Fibroblast of lung (primary cell): ENCODE results near the gene LENG1. TPM values are rescaled to one million over a fixed set of nuclear protein-coding genes. Genes with fewer than 3 reads are reported as not detected.

Experiments
- DNase-seq, 2 donors: peaks; one replicate each; pipeline versions ENCODE4 v3.0.0 to v3.0.0-alpha.2; 2010; ENCODE audit warnings: low read depth in 2 of 2
- H2AFZ ChIP-seq: 2 replicates; pipeline ENCODE4 v1.5.1; 2012; ENCODE audit warnings: low read length, control low read depth, inconsistent platforms
- H3K27ac ChIP-seq: 2 replicates; pipeline ENCODE4 v1.5.1; 2011; ENCODE audit warnings: low read length, control low read depth; ENCODE audit not compliant: insufficient read depth
- H3K27me3 ChIP-seq: 2 replicates; pipeline ENCODE4 v1.5.1; 2011; ENCODE audit warnings: mild to moderate bottlenecking, low read length; ENCODE audit not compliant: control insufficient read depth, insufficient read depth
- H3K36me3 ChIP-seq: 2 replicates; pipeline ENCODE4 v1.5.1; 2011; ENCODE audit warnings: low read length; ENCODE audit not compliant: control insufficient read depth, insufficient read depth
- H3K4me1 ChIP-seq: 2 replicates; pipeline ENCODE4 v1.5.1; 2011; ENCODE audit warnings: low read length; ENCODE audit not compliant: control insufficient read depth, insufficient read depth; ENCODE audit errors: extremely low read depth
- H3K4me2 ChIP-seq: 2 replicates; pipeline ENCODE4 v1.5.1; 2011; ENCODE audit warnings: low read length, control low read depth; ENCODE audit not compliant: insufficient read depth; ENCODE audit errors: extremely low read depth
- H3K4me3 ChIP-seq, 4 experiments: fragments of 200-600 bp in 1 of 4; sonication (generic) in 1 of 4; replicated peaks in 1 of 4; 2 replicates each; pipeline ENCODE4 v1.5.1; 2011 to 2016; ENCODE audit warnings: low read length in 4 of 4, low read depth in 3 of 4, mild to moderate bottlenecking in 3 of 4, control low read depth in 2 of 4, inconsistent platforms in 1 of 4, mixed read lengths in 1 of 4; ENCODE audit not compliant: insufficient read depth in 1 of 4; ENCODE audit errors: control extremely low read depth in 1 of 4
- H3K79me2 ChIP-seq: 2 replicates; pipeline ENCODE4 v1.5.1; 2012; ENCODE audit warnings: mild to moderate bottlenecking, low read length, inconsistent platforms; ENCODE audit not compliant: control insufficient read depth, insufficient read depth
- H3K9ac ChIP-seq: 2 replicates; pipeline ENCODE4 v1.5.1; 2011; ENCODE audit warnings: mild to moderate bottlenecking, low read length, control low read depth; ENCODE audit not compliant: insufficient read depth
- H3K9me3 ChIP-seq: 2 replicates; pipeline ENCODE4 v1.5.1; 2012; ENCODE audit warnings: low read depth, low read length; ENCODE audit not compliant: control insufficient read depth, insufficient read depth
- H4K20me1 ChIP-seq: 2 replicates; pipeline ENCODE4 v1.5.1; 2011; ENCODE audit warnings: low read length; ENCODE audit not compliant: control insufficient read depth, insufficient read depth; ENCODE audit errors: extremely low read depth
- EZH2 ChIP-seq: IDR thresholded peaks from 2 replicates; pipeline ENCODE4 v1.5.1; 2012; ENCODE audit warnings: low read length, control low read depth, mild to moderate bottlenecking; ENCODE audit errors: missing control alignments
- polyA plus RNA-seq, 2 donors: library from polyadenylated mRNA; depleted of rRNA in 1 of 2; stranded (reverse) in 1 of 2; unstranded in 1 of 2; fragments of >200 nt; gene quantifications; 2 replicates each; pipeline ENCODE4 v1.2.1, GENCODE V29; 2011 to 2012; ENCODE audit warnings: missing spikeins in 1 of 2
- total RNA-seq: library from RNA; depleted of rRNA; stranded (reverse); fragments of >200 nt; gene quantifications from 2 replicates; pipeline ENCODE4 v1.2.1, GENCODE V29; 2014
- TF ChIP-seq, protein P1 (sequence below), 2 donors: IDR thresholded peaks in 1 of 2; conservative IDR thresholded peaks in 1 of 2; 1 replicate in 1 of 2; 2 replicates in 1 of 2; pipeline ENCODE4 v1.5.1; 2011 to 2012; ENCODE audit warnings: low read length in 2 of 2, control low read depth in 1 of 2, inconsistent platforms in 1 of 2, low read depth in 1 of 2, mild to moderate bottlenecking in 1 of 2

Gene LENG1
- total and polyA plus RNA-seq, 2 donors (not counting 1 experiment from before 2014, with no cell fraction given): 3.2 to 7.3 TPM

DNA sequence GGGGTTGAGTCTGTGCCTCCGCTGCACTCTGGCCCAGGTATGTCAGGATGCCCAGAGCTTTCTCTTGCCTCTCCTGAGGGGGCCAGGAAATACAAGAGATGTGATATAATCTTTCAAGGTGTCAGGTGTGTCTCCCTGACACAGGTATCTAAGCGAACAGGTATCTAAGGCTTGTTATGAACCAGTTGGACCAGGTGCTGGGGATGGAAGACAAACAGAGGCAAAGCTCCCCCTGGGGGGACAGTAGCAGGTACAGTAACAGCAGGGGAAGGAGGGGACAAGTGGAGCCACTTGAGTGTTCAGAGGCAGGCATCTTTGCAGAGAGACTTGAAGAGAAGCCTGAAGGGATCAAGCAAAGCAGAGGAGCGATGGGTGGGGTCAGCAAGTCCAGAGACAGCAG, 2.6 kb downstream of the LENG1 start:
- peaks cover 22% of the 10 kb centered on the region for H3K4me1 ChIP-seq
- no peak for DNase-seq
- peaks cover 37% of the 10 kb centered on the region for H3K36me3 ChIP-seq
- peaks cover 8% of the 10 kb centered on the region for H3K79me2 ChIP-seq
- H3K4me3 ChIP-seq: no peak overlapping the region
- H2AFZ ChIP-seq: no peak overlapping the region
- H3K27me3 ChIP-seq: no peaks in the 10 kb centered on the region
- TF ChIP-seq, protein P1, sequence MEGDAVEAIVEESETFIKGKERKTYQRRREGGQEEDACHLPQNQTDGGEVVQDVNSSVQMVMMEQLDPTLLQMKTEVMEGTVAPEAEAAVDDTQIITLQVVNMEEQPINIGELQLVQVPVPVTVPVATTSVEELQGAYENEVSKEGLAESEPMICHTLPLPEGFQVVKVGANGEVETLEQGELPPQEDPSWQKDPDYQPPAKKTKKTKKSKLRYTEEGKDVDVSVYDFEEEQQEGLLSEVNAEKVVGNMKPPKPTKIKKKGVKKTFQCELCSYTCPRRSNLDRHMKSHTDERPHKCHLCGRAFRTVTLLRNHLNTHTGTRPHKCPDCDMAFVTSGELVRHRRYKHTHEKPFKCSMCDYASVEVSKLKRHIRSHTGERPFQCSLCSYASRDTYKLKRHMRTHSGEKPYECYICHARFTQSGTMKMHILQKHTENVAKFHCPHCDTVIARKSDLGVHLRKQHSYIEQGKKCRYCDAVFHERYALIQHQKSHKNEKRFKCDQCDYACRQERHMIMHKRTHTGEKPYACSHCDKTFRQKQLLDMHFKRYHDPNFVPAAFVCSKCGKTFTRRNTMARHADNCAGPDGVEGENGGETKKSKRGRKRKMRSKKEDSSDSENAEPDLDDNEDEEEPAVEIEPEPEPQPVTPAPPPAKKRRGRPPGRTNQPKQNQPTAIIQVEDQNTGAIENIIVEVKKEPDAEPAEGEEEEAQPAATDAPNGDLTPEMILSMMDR (conservative IDR thresholded peaks at IDR 0.05 in 1 of 2, IDR thresholded peaks at IDR 0.05 in 1 of 2; ENCODE audit: low read depth in 1 of 2, low read length in 2 of 2): no peak
- no peak for TF ChIP-seq EZH2
- no peak overlapping the region for H3K4me2 ChIP-seq
- no peak overlapping the region for H3K9ac ChIP-seq
- H3K9me3 ChIP-seq: no peaks in the 10 kb centered on the region
- no peaks in the 10 kb centered on the region for H4K20me1 ChIP-seq
- no peak overlapping the region for H3K27ac ChIP-seq

DNA sequence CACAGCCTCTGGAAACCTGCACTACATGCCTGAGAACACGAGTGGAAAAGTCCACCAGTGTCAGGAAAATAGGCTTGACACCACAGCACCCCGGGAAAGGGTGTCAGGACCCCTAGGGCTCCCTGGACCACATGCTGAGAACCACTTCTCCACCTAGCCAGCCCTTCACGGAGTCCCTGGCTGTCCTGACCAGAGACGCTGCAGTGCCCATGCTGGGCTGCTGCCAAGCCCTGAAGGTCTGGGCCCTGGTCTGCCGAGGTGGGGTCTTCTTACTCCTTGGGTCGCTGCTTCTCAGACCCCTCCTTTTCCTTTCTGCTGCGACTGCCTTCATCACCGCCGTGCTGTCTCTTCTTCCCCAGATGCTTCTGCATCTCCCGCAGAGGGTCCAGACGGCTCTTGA, 3.0 kb downstream of the LENG1 start:
- H3K4me2 ChIP-seq: no peak overlapping the region
- no peak overlapping the region for H3K27ac ChIP-seq
- no peak for DNase-seq
- TF ChIP-seq EZH2: no peak
- TF ChIP-seq, protein P1 (conservative IDR thresholded peaks at IDR 0.05 in 1 of 2, IDR thresholded peaks at IDR 0.05 in 1 of 2; ENCODE audit: low read depth in 1 of 2, low read length in 2 of 2): no peak
- H3K9me3 ChIP-seq: no peaks in the 10 kb centered on the region
- H3K36me3 ChIP-seq: peaks cover 40% of the 10 kb centered on the region
- peaks cover 22% of the 10 kb centered on the region for H3K4me1 ChIP-seq
- H2AFZ ChIP-seq: no peak overlapping the region
- no peak overlapping the region for H3K4me3 ChIP-seq
- H3K27me3 ChIP-seq: no peaks in the 10 kb centered on the region
- no peaks in the 10 kb centered on the region for H4K20me1 ChIP-seq
- H3K9ac ChIP-seq: no peak overlapping the region
- H3K79me2 ChIP-seq: peaks cover 8% of the 10 kb centered on the region

DNA sequence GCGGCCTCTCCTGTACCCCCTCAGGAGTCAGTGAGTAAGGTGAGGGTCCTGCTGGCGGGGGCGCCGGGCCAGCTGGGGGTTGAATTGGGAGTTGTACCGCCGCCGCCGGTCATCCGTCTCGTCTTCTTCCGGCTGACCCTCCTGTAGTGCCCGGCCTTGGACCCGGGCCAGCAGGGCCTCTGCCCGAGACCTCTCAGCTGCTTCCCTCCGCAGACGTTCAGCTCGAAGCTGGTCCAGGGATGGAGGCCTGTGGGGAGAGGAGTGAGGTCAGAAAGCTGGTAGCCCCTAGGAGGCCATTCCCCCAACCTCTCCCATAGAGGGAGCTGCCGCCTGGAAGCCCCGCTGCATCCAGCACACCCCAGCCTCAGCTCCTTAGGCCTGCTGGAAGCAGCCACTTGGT, 3.8 kb downstream of the LENG1 start:
- Histone ChIP-seq H3K4me2 (no peak overlapping the region), H3K9ac (no peak overlapping the region), H2AFZ (no peak overlapping the region), H3K79me2 (peaks cover 8% of the 10 kb centered on the region), H3K36me3 (peaks cover 43% of the 10 kb centered on the region), H4K20me1 (no peaks in the 10 kb centered on the region), H3K4me1 (peaks cover 22% of the 10 kb centered on the region), H3K9me3 (no peaks in the 10 kb centered on the region), H3K4me3 (no peak overlapping the region), H3K27ac (no peak overlapping the region), H3K27me3 (no peaks in the 10 kb centered on the region)
- DNase-seq: no peak
- TF ChIP-seq EZH2: no peak
- TF ChIP-seq, protein P1 (conservative IDR thresholded peaks at IDR 0.05 in 1 of 2, IDR thresholded peaks at IDR 0.05 in 1 of 2; ENCODE audit: low read depth in 1 of 2, low read length in 2 of 2): no peak
